ENCODE results near the gene NEK9. TPM values are rescaled to one million over a fixed set of nuclear protein-coding genes. Genes with fewer than 3 reads are reported as not detected.
A peak's percentile ranks its signal among the peaks of the same experiment; 100 is the strongest.

NEK9 gene
- total RNA-seq, 1 donor from 2014 or later: 25.9 TPM

DNA sequence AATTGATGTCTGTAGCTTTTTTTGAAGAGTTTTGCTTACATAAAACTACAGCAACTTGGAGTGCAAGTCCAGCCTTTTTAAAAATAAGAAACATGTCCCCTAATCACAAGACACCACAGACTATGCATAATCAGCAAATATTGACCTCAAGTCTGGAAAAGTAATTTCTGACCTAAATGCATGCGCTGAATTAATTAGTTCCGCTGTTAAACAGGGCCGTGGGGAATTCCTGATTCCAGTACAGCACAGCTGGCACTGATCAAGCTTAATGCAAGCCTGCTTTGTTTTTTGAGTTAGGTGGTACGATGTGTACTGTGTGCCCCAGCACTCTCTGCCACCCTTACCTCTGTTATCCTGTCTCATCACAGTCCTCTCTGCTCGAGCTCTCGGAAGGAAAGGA, 84.8 kb downstream of the NEK9 start:
- H3F3A ChIP-seq (ENCODE audit: low read depth): no peaks in the 10 kb centered on the region
- H3K27me3 ChIP-seq: no peaks in the 10 kb centered on the region
- no peaks in the 10 kb centered on the region for H3K4me1 ChIP-seq
- no peaks in the 10 kb centered on the region for H3K9me3 ChIP-seq (ENCODE audit: low read depth)
- H3K4me3 ChIP-seq: no peak overlapping the region
- no peak overlapping the region for H3K27ac ChIP-seq
- H3K79me2 ChIP-seq (ENCODE audit: low read depth): no peaks in the 10 kb centered on the region
- H3K9ac ChIP-seq: no peak overlapping the region
- H3K36me3 Mint-ChIP-seq: peaks cover 17% of the 10 kb centered on the region
- peak overlapping the region; percentile 77 for H3K27ac Mint-ChIP-seq
- no peaks in the 10 kb centered on the region for H3K36me3 ChIP-seq
- no peaks in the 10 kb centered on the region for H3K9me3 Mint-ChIP-seq
- TF ChIP-seq EZH2 (IDR thresholded peaks at IDR 0.05): no peak
- TF ChIP-seq, protein P1, sequence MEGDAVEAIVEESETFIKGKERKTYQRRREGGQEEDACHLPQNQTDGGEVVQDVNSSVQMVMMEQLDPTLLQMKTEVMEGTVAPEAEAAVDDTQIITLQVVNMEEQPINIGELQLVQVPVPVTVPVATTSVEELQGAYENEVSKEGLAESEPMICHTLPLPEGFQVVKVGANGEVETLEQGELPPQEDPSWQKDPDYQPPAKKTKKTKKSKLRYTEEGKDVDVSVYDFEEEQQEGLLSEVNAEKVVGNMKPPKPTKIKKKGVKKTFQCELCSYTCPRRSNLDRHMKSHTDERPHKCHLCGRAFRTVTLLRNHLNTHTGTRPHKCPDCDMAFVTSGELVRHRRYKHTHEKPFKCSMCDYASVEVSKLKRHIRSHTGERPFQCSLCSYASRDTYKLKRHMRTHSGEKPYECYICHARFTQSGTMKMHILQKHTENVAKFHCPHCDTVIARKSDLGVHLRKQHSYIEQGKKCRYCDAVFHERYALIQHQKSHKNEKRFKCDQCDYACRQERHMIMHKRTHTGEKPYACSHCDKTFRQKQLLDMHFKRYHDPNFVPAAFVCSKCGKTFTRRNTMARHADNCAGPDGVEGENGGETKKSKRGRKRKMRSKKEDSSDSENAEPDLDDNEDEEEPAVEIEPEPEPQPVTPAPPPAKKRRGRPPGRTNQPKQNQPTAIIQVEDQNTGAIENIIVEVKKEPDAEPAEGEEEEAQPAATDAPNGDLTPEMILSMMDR (IDR thresholded peaks at IDR 0.05): no peak
- TF ChIP-seq EZH2phosphoT487 (IDR thresholded peaks at IDR 0.05): no peak
- no peak for DNase-seq (ENCODE audit: low spot score)
- H2AFZ ChIP-seq (replicated peaks): no peak overlapping the region
- H3K4me1 Mint-ChIP-seq: no peaks in the 10 kb centered on the region
- H4K20me1 ChIP-seq (ENCODE audit: low read depth): no peaks in the 10 kb centered on the region
- H3K4me3 Mint-ChIP-seq: no peak overlapping the region
- no peaks in the 10 kb centered on the region for H3K27me3 Mint-ChIP-seq (ENCODE audit: insufficient read depth, low read depth)
- no peak overlapping the region for H3K4me2 ChIP-seq

DNA sequence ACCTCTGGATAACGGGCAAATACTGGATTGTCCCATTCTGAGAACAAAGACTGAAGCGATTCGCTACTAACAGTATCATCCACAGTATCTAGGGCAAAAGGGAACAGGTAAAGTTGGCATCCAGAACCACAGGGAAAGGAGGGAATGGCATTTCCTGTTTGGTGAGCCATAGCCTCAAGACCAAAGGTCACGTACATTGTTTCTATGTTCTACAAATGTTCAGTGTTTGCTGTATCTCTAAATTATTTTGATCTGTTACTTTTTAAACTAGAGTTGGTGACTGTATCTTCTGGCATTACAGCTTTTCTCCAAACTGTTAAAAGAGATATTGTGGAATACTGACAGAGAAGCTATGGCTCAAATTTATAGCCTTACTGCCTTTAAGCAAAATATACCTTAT, 85.2 kb downstream of the NEK9 start:
- Histone ChIP-seq H3K27me3 (no peaks in the 10 kb centered on the region), H3F3A (ENCODE audit: low read depth) (no peaks in the 10 kb centered on the region), H3K27ac (no peak overlapping the region), H3K9ac (no peak overlapping the region), H3K4me2 (no peak overlapping the region), H2AFZ (replicated peaks) (no peak overlapping the region), H3K36me3 (no peaks in the 10 kb centered on the region), H3K9me3 (ENCODE audit: low read depth) (no peaks in the 10 kb centered on the region), H3K4me3 (no peak overlapping the region), H4K20me1 (ENCODE audit: low read depth) (no peaks in the 10 kb centered on the region), H3K4me1 (no peaks in the 10 kb centered on the region), H3K79me2 (ENCODE audit: low read depth) (no peaks in the 10 kb centered on the region)
- no peak for DNase-seq (ENCODE audit: low spot score)
- H3K4me1 Mint-ChIP-seq: no peaks in the 10 kb centered on the region
- no peaks in the 10 kb centered on the region for H3K9me3 Mint-ChIP-seq
- H3K4me3 Mint-ChIP-seq: no peak overlapping the region
- H3K27me3 Mint-ChIP-seq (ENCODE audit: insufficient read depth, low read depth): no peaks in the 10 kb centered on the region
- no peak for TF ChIP-seq EZH2phosphoT487 (IDR thresholded peaks at IDR 0.05)
- TF ChIP-seq EZH2 (IDR thresholded peaks at IDR 0.05): no peak
- TF ChIP-seq, protein P1 (IDR thresholded peaks at IDR 0.05): no peak
- H3K36me3 Mint-ChIP-seq: peaks cover 17% of the 10 kb centered on the region
- H3K27ac Mint-ChIP-seq: no peak overlapping the region

DNA sequence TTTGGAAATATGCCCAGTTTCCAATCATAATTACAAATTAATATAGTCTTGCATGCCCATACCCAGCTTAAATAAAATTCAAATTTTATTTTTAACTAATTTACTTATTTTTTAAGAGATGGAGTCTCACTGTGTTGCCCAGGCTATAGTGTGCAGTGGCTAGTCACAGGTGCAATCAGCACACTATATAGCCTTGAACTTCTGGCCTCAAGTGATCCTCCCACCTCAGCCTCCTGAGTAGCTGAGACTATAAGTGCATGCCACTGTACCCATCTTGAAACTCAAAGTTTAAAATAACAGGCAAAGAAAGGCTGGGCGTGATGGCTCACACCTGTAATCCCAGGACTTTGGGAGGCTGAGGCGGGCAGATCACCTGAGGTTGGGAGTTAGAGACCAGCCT, 85.9 kb downstream of the NEK9 start:
- no peak overlapping the region for H2AFZ ChIP-seq (replicated peaks)
- no peak overlapping the region for H3K9ac ChIP-seq
- Mint-ChIP-seq H3K27me3 (ENCODE audit: insufficient read depth, low read depth) (no peaks in the 10 kb centered on the region), H3K9me3 (no peaks in the 10 kb centered on the region), H3K36me3 (peaks cover 15% of the 10 kb centered on the region), H3K27ac (no peak overlapping the region), H3K4me3 (no peak overlapping the region), H3K4me1 (no peaks in the 10 kb centered on the region)
- TF ChIP-seq, protein P1 (IDR thresholded peaks at IDR 0.05): no peak
- no peak for TF ChIP-seq EZH2 (IDR thresholded peaks at IDR 0.05)
- no peak for TF ChIP-seq EZH2phosphoT487 (IDR thresholded peaks at IDR 0.05)
- H4K20me1 ChIP-seq (ENCODE audit: low read depth): no peaks in the 10 kb centered on the region
- H3K4me1 ChIP-seq: no peaks in the 10 kb centered on the region
- H3K36me3 ChIP-seq: no peaks in the 10 kb centered on the region
- H3K4me3 ChIP-seq: no peak overlapping the region
- H3K79me2 ChIP-seq (ENCODE audit: low read depth): no peaks in the 10 kb centered on the region
- no peaks in the 10 kb centered on the region for H3K9me3 ChIP-seq (ENCODE audit: low read depth)
- H3K27ac ChIP-seq: no peak overlapping the region
- DNase-seq (ENCODE audit: low spot score): no peak
- H3F3A ChIP-seq (ENCODE audit: low read depth): no peaks in the 10 kb centered on the region
- H3K4me2 ChIP-seq: no peak overlapping the region
- no peaks in the 10 kb centered on the region for H3K27me3 ChIP-seq

All from neural progenitor cell (in vitro differentiated cells).